ENCODE measurements around the gene PHB1.

The PHB1 gene

DNA sequence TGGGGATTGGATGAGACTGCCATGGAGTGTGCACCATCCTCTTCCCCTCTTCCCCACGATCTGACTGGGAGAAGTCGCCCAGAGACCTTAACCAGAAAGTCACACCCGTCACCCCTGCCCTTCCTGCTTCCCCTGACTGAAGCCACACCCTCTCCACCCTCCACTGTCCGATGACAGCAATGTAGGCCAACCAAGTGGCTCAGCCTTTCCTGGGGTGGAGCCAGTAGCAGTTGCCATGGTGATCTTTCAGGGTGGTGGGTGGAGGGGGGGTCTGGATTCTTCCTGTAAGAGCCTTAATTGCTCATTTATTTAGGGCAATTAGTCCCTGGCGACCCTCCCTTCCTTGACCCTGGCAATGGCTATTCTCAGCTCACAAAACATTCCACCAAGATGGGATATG, 37.5 kb upstream of the PHB1 start:
- Histone ChIP-seq H3K79me2 (ENCODE audit: control insufficient read depth, insufficient read depth, low read length, unreplicated experiment) (no peaks in the 10 kb centered on the region), H2AFZ (ENCODE audit: low read length, unreplicated experiment) (no peak overlapping the region), H3K4me1 (ENCODE audit: control insufficient read depth, insufficient read depth, low read length, unreplicated experiment) (peaks cover 4% of the 10 kb centered on the region), H3K27me3 (ENCODE audit: insufficient read depth, low read length) (peaks cover 7% of the 10 kb centered on the region; the same call in 1 of the 2 replicates), H3K36me3 (ENCODE audit: insufficient read depth, low read length) (no peaks in the 10 kb centered on the region), H3K27ac (ENCODE audit: low read depth, low read length) (no peak overlapping the region), H3K4me3 (ENCODE audit: low read depth, low read length) (no peak overlapping the region)

DNA sequence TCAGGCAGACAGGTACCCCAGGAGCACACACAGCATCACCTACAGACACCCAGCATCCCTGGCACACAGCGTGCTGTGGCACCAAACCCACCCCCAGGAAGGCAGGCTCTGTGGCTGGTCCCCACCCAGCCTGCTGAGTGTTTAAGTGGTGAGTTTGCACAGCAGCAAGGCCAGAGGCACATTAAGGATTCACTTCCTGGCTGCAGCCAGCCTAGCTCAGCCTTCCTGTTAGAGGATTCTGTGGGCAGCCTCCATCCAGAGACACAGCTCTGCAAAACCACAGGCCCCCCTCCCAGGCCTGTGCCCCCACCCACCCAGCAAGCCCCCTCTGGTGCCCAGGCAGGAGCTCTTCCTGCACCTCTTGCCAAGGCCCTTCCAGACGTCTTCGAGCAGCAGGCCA, 36.1 kb upstream of the PHB1 start:
- H3K27ac ChIP-seq (ENCODE audit: low read depth, low read length) = no peak overlapping the region

DNA sequence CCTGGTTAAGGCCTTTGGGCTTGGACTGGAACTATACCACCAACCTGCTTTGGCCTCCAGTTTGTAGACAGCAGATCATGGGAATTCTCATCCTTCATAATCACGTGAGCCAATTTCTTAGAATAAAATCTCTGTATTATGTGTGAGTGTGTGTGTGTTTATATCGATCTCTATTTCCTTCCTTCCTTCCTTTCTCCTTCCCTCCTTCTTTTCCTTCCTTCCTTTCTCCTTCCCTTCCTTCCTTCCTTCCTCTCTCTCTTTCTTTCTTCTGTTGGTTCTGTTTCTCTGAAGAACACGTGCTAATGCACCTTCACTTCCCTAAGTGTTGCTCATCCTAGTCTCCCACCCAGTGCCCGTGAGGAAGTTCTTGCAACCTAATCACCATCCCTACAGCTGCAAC, 35.5 kb upstream of the PHB1 start:
- H3K4me3 ChIP-seq (ENCODE audit: low read depth, low read length) = no peak overlapping the region
- H3K4me1 ChIP-seq (ENCODE audit: control insufficient read depth, insufficient read depth, low read length, unreplicated experiment) = no peaks in the 10 kb centered on the region
- H3K27ac ChIP-seq (ENCODE audit: low read depth, low read length) = no peak overlapping the region
- H3K79me2 ChIP-seq (ENCODE audit: control insufficient read depth, insufficient read depth, low read length, unreplicated experiment) = no peaks in the 10 kb centered on the region
- H3K36me3 ChIP-seq (ENCODE audit: insufficient read depth, low read length) = no peaks in the 10 kb centered on the region
- H2AFZ ChIP-seq (ENCODE audit: low read length, unreplicated experiment) = no peak overlapping the region
- peaks cover 6% of the 10 kb centered on the region; the same call in 1 of the 2 replicates for H3K27me3 ChIP-seq (ENCODE audit: insufficient read depth, low read length)

More for the DNA sequence above, 36.1 kb upstream of the PHB1 start:
- no peaks in the 10 kb centered on the region for H3K4me1 ChIP-seq (ENCODE audit: control insufficient read depth, insufficient read depth, low read length, unreplicated experiment)
- no peak overlapping the region for H2AFZ ChIP-seq (ENCODE audit: low read length, unreplicated experiment)
- no peaks in the 10 kb centered on the region for H3K79me2 ChIP-seq (ENCODE audit: control insufficient read depth, insufficient read depth, low read length, unreplicated experiment)
- no peak overlapping the region for H3K4me3 ChIP-seq (ENCODE audit: low read depth, low read length)
- no peaks in the 10 kb centered on the region for H3K36me3 ChIP-seq (ENCODE audit: insufficient read depth, low read length)
- peaks cover 6% of the 10 kb centered on the region; the same call in 1 of the 2 replicates for H3K27me3 ChIP-seq (ENCODE audit: insufficient read depth, low read length)

DNA sequence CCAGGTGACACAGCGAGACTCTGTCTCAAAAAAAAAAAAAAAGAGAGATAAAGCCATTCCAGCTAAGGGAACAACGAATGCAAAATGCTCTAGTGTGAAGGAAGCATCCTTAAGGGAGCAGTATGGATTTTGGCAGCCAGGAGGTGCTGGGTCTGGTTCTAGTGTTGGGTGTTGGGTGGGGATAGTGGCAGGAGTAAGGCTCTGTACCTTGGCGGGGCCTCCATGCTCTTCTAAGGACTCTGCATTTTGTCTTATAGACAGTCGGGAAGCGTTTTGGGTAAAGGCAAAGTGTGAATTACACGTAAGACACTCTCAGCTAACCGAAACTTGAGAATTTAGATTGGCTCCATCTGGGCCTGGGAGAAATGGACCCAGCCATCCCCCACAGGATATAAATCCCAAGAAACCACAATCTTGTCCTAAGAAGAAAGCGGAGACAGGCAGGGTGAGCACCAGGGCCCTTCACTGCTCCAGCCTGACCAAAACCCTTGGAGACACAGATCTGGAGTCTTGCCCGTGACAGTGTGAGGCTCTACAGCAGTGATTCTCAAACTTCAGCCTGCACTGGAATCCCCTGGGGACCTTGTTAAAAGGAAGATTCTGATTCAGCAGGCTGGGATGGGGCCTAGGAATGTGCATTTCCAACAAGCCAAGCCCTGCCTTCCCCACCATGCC, 33.1 kb upstream of the PHB1 start:
- no peaks in the 10 kb centered on the region for H3K36me3 ChIP-seq (ENCODE audit: insufficient read depth, low read length)
- no peak overlapping the region for H2AFZ ChIP-seq (ENCODE audit: low read length, unreplicated experiment)
- H3K79me2 ChIP-seq (ENCODE audit: control insufficient read depth, insufficient read depth, low read length, unreplicated experiment) = no peaks in the 10 kb centered on the region
- no peaks in the 10 kb centered on the region for H3K4me1 ChIP-seq (ENCODE audit: control insufficient read depth, insufficient read depth, low read length, unreplicated experiment)
- H3K4me3 ChIP-seq (ENCODE audit: low read depth, low read length) = no peak overlapping the region
- H3K27me3 ChIP-seq (ENCODE audit: insufficient read depth, low read length) = peaks cover 19% of the 10 kb centered on the region
- H3K27ac ChIP-seq (ENCODE audit: low read depth, low read length) = no peak overlapping the region

DNA sequence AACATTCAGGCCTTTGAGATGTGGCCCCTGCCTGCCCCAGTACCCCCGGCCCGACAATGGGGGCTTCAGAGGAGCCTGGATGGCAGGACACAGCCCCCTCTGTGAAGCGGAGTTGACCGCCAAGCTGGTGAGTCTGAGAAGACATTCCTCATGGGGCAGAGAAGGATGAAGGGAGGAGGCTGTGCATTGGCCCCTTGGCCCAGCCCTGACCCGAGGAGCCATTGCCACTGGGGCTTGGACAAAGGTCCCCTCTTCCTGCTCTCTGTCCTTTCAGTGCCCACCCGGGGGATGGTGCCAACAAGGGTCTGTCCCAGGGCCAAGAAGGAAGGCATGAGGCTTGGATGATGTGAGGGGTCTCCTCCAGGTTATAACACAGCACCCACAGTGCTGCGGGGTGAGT, 30.9 kb upstream of the PHB1 start:
- no peak overlapping the region for H3K27ac ChIP-seq (ENCODE audit: low read depth, low read length)
- H3K4me1 ChIP-seq (ENCODE audit: control insufficient read depth, insufficient read depth, low read length, unreplicated experiment) = no peaks in the 10 kb centered on the region
- no peaks in the 10 kb centered on the region for H3K79me2 ChIP-seq (ENCODE audit: control insufficient read depth, insufficient read depth, low read length, unreplicated experiment)
- no peaks in the 10 kb centered on the region for H3K36me3 ChIP-seq (ENCODE audit: insufficient read depth, low read length)
- peaks cover 38% of the 10 kb centered on the region for H3K27me3 ChIP-seq (ENCODE audit: insufficient read depth, low read length)
- H2AFZ ChIP-seq (ENCODE audit: low read length, unreplicated experiment) = no peak overlapping the region
- no peak overlapping the region for H3K4me3 ChIP-seq (ENCODE audit: low read depth, low read length)

DNA sequence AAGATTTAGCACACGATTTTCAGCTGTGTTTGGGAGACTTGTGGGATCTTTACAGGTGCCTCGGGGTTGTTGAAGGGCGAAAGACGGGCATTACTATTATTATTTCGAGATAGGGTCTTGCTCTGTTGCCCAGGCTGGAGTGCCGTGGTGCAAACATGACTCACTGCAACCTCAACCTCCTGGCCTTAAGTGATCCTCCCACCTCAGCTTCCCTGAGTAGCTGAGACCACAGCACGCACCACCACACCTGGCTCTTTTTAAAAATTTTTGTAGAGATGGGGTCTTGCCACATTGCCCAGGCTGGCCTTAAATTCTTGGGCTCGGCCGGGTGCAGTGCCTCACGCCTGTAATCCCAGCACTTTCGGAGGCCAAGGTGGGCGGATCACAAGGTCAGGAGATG, 29.7 kb upstream of the PHB1 start:
- Histone ChIP-seq H3K79me2 (ENCODE audit: control insufficient read depth, insufficient read depth, low read length, unreplicated experiment) (no peaks in the 10 kb centered on the region), H3K36me3 (ENCODE audit: insufficient read depth, low read length) (no peaks in the 10 kb centered on the region), H3K27ac (ENCODE audit: low read depth, low read length) (no peak overlapping the region), H3K27me3 (ENCODE audit: insufficient read depth, low read length) (peaks cover 49% of the 10 kb centered on the region), H2AFZ (ENCODE audit: low read length, unreplicated experiment) (no peak overlapping the region), H3K4me1 (ENCODE audit: control insufficient read depth, insufficient read depth, low read length, unreplicated experiment) (no peaks in the 10 kb centered on the region), H3K4me3 (ENCODE audit: low read depth, low read length) (no peak overlapping the region)

DNA sequence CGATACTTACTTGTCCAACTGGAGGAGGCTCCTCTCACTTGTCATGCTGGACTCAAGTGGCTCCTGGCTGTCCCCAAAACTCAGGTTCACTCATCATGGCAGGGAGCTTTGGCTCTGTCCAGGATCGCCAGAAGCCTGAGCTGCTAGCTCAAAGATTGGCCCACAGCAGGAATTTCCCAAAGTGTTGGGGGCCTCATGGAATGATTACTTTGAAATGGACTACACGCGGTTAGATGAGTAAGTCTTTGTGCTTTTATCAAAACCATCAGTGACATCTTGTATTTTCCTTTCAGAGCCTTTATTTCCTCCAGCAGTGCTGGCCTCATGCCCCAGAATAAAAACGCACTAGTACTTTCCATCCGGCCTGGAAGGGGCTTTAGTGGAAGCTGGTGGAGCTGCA, 29.2 kb upstream of the PHB1 start:
- Histone ChIP-seq H3K27me3 (ENCODE audit: insufficient read depth, low read length) (peaks cover 55% of the 10 kb centered on the region), H3K4me1 (ENCODE audit: control insufficient read depth, insufficient read depth, low read length, unreplicated experiment) (no peaks in the 10 kb centered on the region), H3K36me3 (ENCODE audit: insufficient read depth, low read length) (no peaks in the 10 kb centered on the region), H3K79me2 (ENCODE audit: control insufficient read depth, insufficient read depth, low read length, unreplicated experiment) (no peaks in the 10 kb centered on the region), H2AFZ (ENCODE audit: low read length, unreplicated experiment) (no peak overlapping the region), H3K27ac (ENCODE audit: low read depth, low read length) (no peak overlapping the region), H3K4me3 (ENCODE audit: low read depth, low read length) (no peak overlapping the region)

DNA sequence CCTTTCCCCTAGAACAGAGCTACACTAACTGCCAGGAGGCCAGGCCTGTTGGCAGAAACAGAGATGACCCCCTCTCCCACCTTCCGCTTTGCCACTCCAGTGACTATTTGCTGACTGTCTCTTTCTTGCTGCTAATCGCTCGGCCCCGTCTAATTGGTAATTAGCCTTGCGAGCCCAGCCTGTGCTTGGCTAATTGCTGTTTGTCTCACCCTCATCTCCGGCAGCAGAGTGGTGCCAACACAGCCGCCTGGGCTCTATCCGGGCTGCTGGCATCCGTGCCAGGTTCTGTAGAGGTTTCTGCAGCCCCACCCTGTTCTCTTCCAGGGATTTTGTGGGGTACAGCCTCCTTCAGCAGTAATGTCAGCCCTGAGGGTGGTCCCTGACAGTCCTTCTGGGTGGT, 27.4 kb upstream of the PHB1 start:
- H3K4me1 ChIP-seq (ENCODE audit: control insufficient read depth, insufficient read depth, low read length, unreplicated experiment) = peaks cover 3% of the 10 kb centered on the region
- peaks cover 71% of the 10 kb centered on the region for H3K27me3 ChIP-seq (ENCODE audit: insufficient read depth, low read length)
- no peak overlapping the region for H3K4me3 ChIP-seq (ENCODE audit: low read depth, low read length)
- no peak overlapping the region for H2AFZ ChIP-seq (ENCODE audit: low read length, unreplicated experiment)
- H3K79me2 ChIP-seq (ENCODE audit: control insufficient read depth, insufficient read depth, low read length, unreplicated experiment) = no peaks in the 10 kb centered on the region
- H3K27ac ChIP-seq (ENCODE audit: low read depth, low read length) = no peak overlapping the region
- H3K36me3 ChIP-seq (ENCODE audit: insufficient read depth, low read length) = no peaks in the 10 kb centered on the region

DNA sequence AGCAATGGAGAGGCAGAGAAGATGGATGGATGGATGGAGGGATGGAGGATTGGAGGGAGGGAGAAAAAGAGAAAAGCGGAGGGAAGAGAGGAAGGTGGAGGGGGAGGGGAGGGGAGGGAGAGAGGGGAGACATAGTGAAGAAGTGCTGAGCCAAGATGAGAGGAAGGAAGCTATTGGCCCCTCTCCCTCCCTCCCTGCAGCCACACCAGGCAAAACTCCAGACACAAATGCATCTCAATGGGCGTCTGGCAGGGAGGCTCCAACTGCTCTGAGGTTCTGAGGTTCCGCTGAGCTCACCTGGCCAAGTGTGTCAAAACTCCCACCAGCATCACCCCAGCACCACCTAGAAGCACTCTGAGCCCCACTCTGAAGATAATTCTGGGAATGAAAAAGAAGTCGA, 26.9 kb upstream of the PHB1 start:
- H3K36me3 ChIP-seq (ENCODE audit: insufficient read depth, low read length) = no peaks in the 10 kb centered on the region
- no peak overlapping the region for H2AFZ ChIP-seq (ENCODE audit: low read length, unreplicated experiment)
- peaks cover 74% of the 10 kb centered on the region for H3K27me3 ChIP-seq (ENCODE audit: insufficient read depth, low read length)
- H3K79me2 ChIP-seq (ENCODE audit: control insufficient read depth, insufficient read depth, low read length, unreplicated experiment) = no peaks in the 10 kb centered on the region
- no peak overlapping the region for H3K4me3 ChIP-seq (ENCODE audit: low read depth, low read length)
- no peak overlapping the region for H3K27ac ChIP-seq (ENCODE audit: low read depth, low read length)
- peaks cover 3% of the 10 kb centered on the region for H3K4me1 ChIP-seq (ENCODE audit: control insufficient read depth, insufficient read depth, low read length, unreplicated experiment)

DNA sequence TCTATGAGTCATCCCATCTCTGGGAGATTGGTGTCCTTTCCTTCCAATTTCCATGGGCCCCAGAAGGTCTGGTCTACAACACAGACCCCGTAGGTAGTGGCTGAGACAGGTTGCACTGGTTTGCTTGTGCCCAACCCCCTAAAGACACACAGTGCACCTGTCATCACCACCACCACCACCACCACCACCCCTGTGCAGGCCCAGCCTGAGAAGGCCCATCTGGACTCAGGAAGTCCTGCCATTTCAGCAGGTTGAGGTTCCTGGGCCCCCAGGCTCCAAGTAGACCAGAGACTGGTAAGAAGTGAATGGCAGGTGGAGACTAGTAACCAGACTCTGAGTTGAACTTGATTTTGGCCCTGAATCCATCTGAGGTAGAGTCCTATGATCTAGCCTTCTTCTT, 25.9 kb upstream of the PHB1 start:
- H2AFZ ChIP-seq (ENCODE audit: low read length, unreplicated experiment) = no peak overlapping the region
- H3K79me2 ChIP-seq (ENCODE audit: control insufficient read depth, insufficient read depth, low read length, unreplicated experiment) = no peaks in the 10 kb centered on the region
- no peak overlapping the region for H3K27ac ChIP-seq (ENCODE audit: low read depth, low read length)
- H3K27me3 ChIP-seq (ENCODE audit: insufficient read depth, low read length) = peaks cover 73% of the 10 kb centered on the region
- no peak overlapping the region for H3K4me3 ChIP-seq (ENCODE audit: low read depth, low read length)
- peaks cover 3% of the 10 kb centered on the region for H3K4me1 ChIP-seq (ENCODE audit: control insufficient read depth, insufficient read depth, low read length, unreplicated experiment)
- no peaks in the 10 kb centered on the region for H3K36me3 ChIP-seq (ENCODE audit: insufficient read depth, low read length)

DNA sequence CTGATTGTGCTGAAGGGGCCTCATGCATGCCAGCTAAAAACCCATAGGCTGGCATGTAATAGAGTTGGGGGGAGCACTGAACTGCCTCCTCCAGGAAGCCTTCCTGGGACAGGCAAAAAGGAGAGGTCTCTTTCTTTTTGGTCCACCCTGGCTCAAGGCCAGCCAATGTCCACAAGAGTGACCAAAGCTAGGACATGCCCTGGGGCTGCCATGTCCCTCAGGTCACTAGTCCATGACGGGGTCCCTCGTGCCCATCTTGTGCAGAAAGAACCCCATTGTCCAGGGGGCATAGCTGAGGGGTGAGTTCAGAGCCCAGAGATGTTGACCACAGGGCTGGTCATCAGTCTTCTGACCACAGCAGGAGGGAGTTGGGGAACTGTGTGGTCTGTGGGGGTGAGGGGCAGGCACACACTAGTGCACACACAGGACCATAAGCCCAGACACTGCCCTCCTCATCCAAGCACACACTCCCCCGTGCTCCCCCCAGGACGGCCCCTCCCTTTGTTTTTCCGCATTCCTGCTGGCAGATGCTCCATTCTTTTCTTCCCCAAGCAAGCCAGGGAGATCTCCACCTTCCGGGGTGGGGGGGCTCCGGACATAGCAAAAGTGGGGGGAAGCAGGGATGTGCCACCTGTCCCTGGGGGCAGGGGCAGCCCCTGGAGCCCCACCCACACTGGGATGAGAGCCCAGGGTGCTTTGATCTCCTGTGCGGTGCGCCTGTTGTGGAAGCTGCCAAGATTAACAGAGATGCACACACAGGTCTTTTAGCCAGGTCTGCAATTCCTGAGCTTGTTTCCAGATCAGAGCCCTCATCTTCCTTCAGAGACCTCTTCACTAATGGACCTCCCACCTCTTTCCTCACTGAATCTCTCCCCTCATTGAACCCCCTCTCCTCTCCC, 25.2 kb upstream of the PHB1 start:
- Histone ChIP-seq H3K4me3 (ENCODE audit: low read depth, low read length) (no peak overlapping the region), H3K27ac (ENCODE audit: low read depth, low read length) (no peak overlapping the region), H3K4me1 (ENCODE audit: control insufficient read depth, insufficient read depth, low read length, unreplicated experiment) (peaks cover 3% of the 10 kb centered on the region), H3K36me3 (ENCODE audit: insufficient read depth, low read length) (no peaks in the 10 kb centered on the region), H2AFZ (ENCODE audit: low read length, unreplicated experiment) (no peak overlapping the region), H3K79me2 (ENCODE audit: control insufficient read depth, insufficient read depth, low read length, unreplicated experiment) (no peaks in the 10 kb centered on the region), H3K27me3 (ENCODE audit: insufficient read depth, low read length) (peaks cover 70% of the 10 kb centered on the region)
